CD4-positive, CD25-positive, alpha-beta regulatory T cell (primary cell): Measurements from ENCODE around the gene NOD1. TPM values are rescaled to one million over a fixed set of nuclear protein-coding genes. Genes with fewer than 3 reads are reported as not detected.

Experiments
- ATAC-seq, 2 donors: fragments of 150-1000 bp; cut with Tn5 transposase; one replicate each; pipeline ENCODE4 v1.10.0; 2021; ENCODE audit warnings: low read depth in 2 of 2, moderate number of reproducible peaks in 2 of 2, moderate library complexity in 1 of 2
- DNase-seq, 3 donors: peaks; one replicate each; pipeline versions ENCODE4 v3.0.0 to v3.0.0-alpha.2; 2012 to 2022; ENCODE audit warnings: mixed read lengths in 1 of 3
- H3K27ac ChIP-seq: one replicate; pipeline ENCODE4 v1.7.0; 2013; ENCODE audit warnings: mild to moderate bottlenecking, low read length; ENCODE audit not compliant: insufficient read depth, poor library complexity, severe bottlenecking
- H3K27me3 ChIP-seq: one replicate; pipeline ENCODE4 v1.7.0; 2013; ENCODE audit warnings: low read length; ENCODE audit not compliant: control insufficient read depth, insufficient read depth
- H3K36me3 ChIP-seq: one replicate; pipeline ENCODE4 v1.7.0; 2013; ENCODE audit warnings: mild to moderate bottlenecking, low read length, moderate library complexity; ENCODE audit not compliant: control insufficient read depth, insufficient read depth
- H3K4me1 ChIP-seq: 2 replicates; pipeline ENCODE4 v1.7.0; 2013; ENCODE audit warnings: mild to moderate bottlenecking, low read length; ENCODE audit not compliant: insufficient read depth, control insufficient read depth, poor library complexity, severe bottlenecking
- H3K4me3 ChIP-seq: one replicate; pipeline ENCODE4 v1.7.0; 2013; ENCODE audit warnings: low read depth, mild to moderate bottlenecking, low read length, moderate library complexity
- H3K9me3 ChIP-seq, 2 experiments: 1 replicate in 1 of 2; 2 replicates in 1 of 2; pipeline ENCODE4 v1.7.0; 2013; ENCODE audit warnings: low read length in 2 of 2, mild to moderate bottlenecking in 1 of 2, moderate library complexity in 1 of 2; ENCODE audit not compliant: control insufficient read depth in 2 of 2
- H3K27ac Mint-ChIP-seq, 3 donors: one replicate each; pipeline ENCODE4 v1.8.0; 2020 to 2022; ENCODE audit warnings: mild to moderate bottlenecking in 3 of 3, mixed read lengths in 3 of 3, moderate library complexity in 2 of 3
- H3K27me3 Mint-ChIP-seq: one replicate; pipeline ENCODE4 v1.8.0; 2022; ENCODE audit warnings: mild to moderate bottlenecking, mixed read lengths
- H3K36me3 Mint-ChIP-seq: one replicate; pipeline ENCODE4 v1.8.0; 2020; ENCODE audit warnings: mixed read lengths
- H3K4me1 Mint-ChIP-seq, 4 donors: one replicate each; pipeline ENCODE4 v1.8.0; 2020 to 2022; ENCODE audit warnings: mixed read lengths in 4 of 4, mild to moderate bottlenecking in 1 of 4
- H3K4me3 Mint-ChIP-seq, 4 donors: one replicate each; pipeline ENCODE4 v1.8.0; 2020 to 2022; ENCODE audit warnings: mild to moderate bottlenecking in 4 of 4, mixed read lengths in 4 of 4, moderate library complexity in 3 of 4
- H3K9me3 Mint-ChIP-seq, 7 donors: one replicate each; pipeline ENCODE4 v1.8.0; 2020 to 2022; ENCODE audit warnings: mixed read lengths in 7 of 7, mild to moderate bottlenecking in 3 of 7, moderate library complexity in 2 of 7
- polyA plus RNA-seq, 4 donors: library from polyadenylated mRNA; unstranded; fragments of 300-500 nt; fragmentation: Illumina TruSeq; gene quantifications; one replicate each; pipeline ENCODE4 v1.2.3, GENCODE V29; 2021
- total RNA-seq: library from RNA; stranded (reverse); gene quantifications from one replicate; pipeline ENCODE4 v1.2.3, GENCODE V29; 2022

NOD1 gene
- total and polyA plus RNA-seq, 5 donors from 2014 or later: 4.8 to 24.8 (median 7.0) TPM

DNA sequence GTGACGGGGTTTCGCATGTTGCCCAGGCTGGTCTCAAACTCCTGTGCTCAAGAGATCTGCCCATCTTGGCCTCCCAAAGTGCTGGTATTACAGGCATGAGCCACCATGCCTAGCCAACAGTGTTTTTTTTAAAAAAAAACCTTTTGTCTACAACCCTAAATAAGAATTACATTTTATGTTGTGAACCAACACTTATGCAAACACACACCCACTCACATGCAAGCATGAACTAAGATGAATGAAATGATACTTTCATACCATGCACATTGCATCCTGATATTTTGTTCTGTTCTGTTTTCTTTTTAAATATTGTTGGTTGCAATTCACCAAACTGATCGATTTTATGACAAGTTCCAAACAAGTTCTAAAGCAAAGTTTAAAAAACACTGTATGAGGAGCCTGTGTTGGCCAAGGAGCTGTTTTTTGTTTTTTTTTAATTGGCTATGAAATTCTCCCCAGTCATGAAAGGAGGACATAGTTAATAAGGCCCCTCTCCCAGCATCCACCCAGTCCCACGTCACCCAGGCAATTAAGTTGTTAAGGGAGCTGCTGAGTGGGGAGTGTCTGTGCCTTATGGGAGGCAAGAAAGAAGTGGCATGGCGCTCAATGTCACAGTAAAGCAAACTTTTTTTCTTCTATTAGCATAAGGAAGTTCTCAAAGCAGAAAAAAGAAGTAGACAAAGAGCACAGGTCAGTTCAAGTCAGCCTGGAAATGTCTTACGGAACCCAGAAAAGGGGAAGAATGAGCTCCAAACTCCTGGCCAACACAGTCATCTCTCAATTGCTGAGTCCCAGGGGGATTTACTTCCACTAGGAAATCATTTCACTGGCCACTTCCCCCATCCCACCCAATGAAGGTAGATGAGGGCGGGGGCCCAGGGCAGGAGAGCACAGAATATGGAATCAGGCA is 50.1 kb downstream of the NOD1 start:
- Mint-ChIP-seq H3K4me3 (no peak overlapping the region), H3K4me1 (peaks cover 0 to 5% (median 0%) of the 10 kb centered on the region in 4 donors), H3K27me3 (no peaks in the 10 kb centered on the region), H3K27ac (peak overlapping the region in 1 of 3 donors; percentile 40), H3K9me3 (no peaks in the 10 kb centered on the region), H3K36me3 (peaks cover 65% of the 10 kb centered on the region)
- Histone ChIP-seq H3K4me1 (no peaks in the 10 kb centered on the region), H3K9me3 (no peaks in the 10 kb centered on the region), H3K4me3 (no peak overlapping the region), H3K27me3 (no peaks in the 10 kb centered on the region), H3K27ac (no peak overlapping the region), H3K36me3 (peaks cover 44% of the 10 kb centered on the region)
- ATAC-seq: no peak
- DNase-seq: no peak

- Histone ChIP-seq H3K36me3 (peaks cover 44% of the 10 kb centered on the region), H3K9me3 (no peaks in the 10 kb centered on the region), H3K4me1 (no peaks in the 10 kb centered on the region), H3K4me3 (no peak overlapping the region), H3K27me3 (no peaks in the 10 kb centered on the region), H3K27ac (no peak overlapping the region)
- Mint-ChIP-seq H3K9me3 (no peaks in the 10 kb centered on the region), H3K36me3 (peaks cover 63% of the 10 kb centered on the region), H3K27ac (peak overlapping the region in 2 of 3 donors; percentile 4 to 72), H3K4me1 (peaks cover 0 to 4% (median 0%) of the 10 kb centered on the region in 4 donors), H3K4me3 (no peak overlapping the region), H3K27me3 (no peaks in the 10 kb centered on the region)
- no peak for ATAC-seq
- no peak for DNase-seq
Observed at GRCh38 chr7:30427296-30428070, 51.1 kb downstream of the NOD1 start.

- Mint-ChIP-seq H3K27me3 (no peaks in the 10 kb centered on the region), H3K27ac (no peak overlapping the region), H3K9me3 (peaks cover 0 to 4% (median 1%) of the 10 kb centered on the region in 7 donors), H3K36me3 (peaks cover 55% of the 10 kb centered on the region), H3K4me1 (no peaks in the 10 kb centered on the region), H3K4me3 (no peak overlapping the region)
- no peaks in the 10 kb centered on the region for H3K9me3 ChIP-seq
- H3K4me1 ChIP-seq: no peaks in the 10 kb centered on the region
- no peaks in the 10 kb centered on the region for H3K27me3 ChIP-seq
- no peak overlapping the region for H3K27ac ChIP-seq
- ATAC-seq (no peak), DNase-seq (no peak)
- H3K4me3 ChIP-seq: no peak overlapping the region
- peaks cover 31% of the 10 kb centered on the region for H3K36me3 ChIP-seq
Observed at GRCh38 chr7:30424506-30424905, 54.1 kb downstream of the NOD1 start.

- H3K36me3 ChIP-seq: peaks cover 26% of the 10 kb centered on the region
- ATAC-seq: no peak
- no peak overlapping the region for H3K4me3 ChIP-seq
- Mint-ChIP-seq H3K27me3 (no peaks in the 10 kb centered on the region), H3K36me3 (peaks cover 50% of the 10 kb centered on the region), H3K4me3 (no peak overlapping the region), H3K4me1 (no peaks in the 10 kb centered on the region), H3K9me3 (peaks cover 0 to 4% (median 1%) of the 10 kb centered on the region in 7 donors), H3K27ac (no peak overlapping the region)
- H3K9me3 ChIP-seq: no peaks in the 10 kb centered on the region
- no peaks in the 10 kb centered on the region for H3K27me3 ChIP-seq
- H3K4me1 ChIP-seq: no peaks in the 10 kb centered on the region
- H3K27ac ChIP-seq: no peak overlapping the region
- no peak for DNase-seq
Observed at GRCh38 chr7:30423788-30424505, 54.6 kb downstream of the NOD1 start.

- no peak overlapping the region for H3K4me3 Mint-ChIP-seq
- no peak for ATAC-seq
- no peaks in the 10 kb centered on the region for H3K27me3 Mint-ChIP-seq
- Histone ChIP-seq H3K27ac (no peak overlapping the region), H3K36me3 (peaks cover 21% of the 10 kb centered on the region), H3K9me3 (no peaks in the 10 kb centered on the region), H3K27me3 (no peaks in the 10 kb centered on the region), H3K4me3 (no peak overlapping the region), H3K4me1 (no peaks in the 10 kb centered on the region)
- H3K4me1 Mint-ChIP-seq: no peaks in the 10 kb centered on the region
- H3K9me3 Mint-ChIP-seq: peaks cover 0 to 4% (median 1%) of the 10 kb centered on the region in 7 donors
- no peak for DNase-seq
- H3K36me3 Mint-ChIP-seq: peaks cover 42% of the 10 kb centered on the region
- peak overlapping the region in 1 of 3 donors; percentile 42 for H3K27ac Mint-ChIP-seq
Observed at GRCh38 chr7:30422922-30423321, 55.7 kb downstream of the NOD1 start.

DNA sequence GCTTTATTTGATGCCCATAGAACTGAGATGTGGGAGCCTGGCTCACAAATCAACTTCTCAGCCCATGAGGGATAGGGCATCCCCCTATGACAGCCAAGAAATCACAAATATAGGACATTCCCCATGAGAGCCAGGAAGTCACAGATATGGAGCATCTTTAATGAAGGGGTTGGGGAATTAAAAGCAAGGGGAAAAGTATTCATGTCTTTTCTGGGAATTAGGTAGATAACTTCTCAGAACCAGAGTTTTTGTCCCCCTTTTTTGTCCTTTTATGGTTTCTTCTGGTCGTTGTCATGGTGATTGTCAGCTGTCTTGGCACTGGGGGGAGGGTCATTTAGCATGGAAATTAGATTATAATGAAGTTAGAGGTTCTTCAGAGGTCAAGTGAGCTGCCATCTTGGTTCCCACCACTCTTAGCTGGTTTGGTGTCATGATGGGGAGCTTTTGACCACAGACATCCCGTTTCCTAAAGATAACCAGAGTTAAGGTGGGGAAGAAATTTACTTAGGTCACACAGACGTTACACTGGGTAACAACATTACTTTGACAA is 56.9 kb downstream of the NOD1 start:
- H3K27ac Mint-ChIP-seq: no peak overlapping the region
- ATAC-seq: no peak

DNA sequence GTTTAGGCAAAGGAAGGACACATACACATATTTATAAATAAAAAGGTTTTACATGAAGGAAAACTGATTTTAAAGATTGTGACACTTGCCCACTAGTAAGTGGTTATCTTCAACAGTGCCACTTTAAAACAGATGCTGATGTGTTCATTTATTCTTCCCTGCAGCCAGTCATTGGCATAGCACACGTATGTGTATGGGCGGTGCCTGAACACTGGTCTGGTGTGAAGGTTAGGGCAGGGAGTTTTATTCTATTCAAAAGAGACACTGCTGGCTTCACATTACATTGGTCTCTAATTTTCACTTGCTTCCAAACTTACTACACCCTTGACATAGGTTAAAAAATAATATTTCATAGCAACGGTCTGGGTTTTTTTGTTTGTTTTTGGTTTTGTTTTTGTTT is 57.9 kb downstream of the NOD1 start:
- Histone ChIP-seq H3K27me3 (no peaks in the 10 kb centered on the region), H3K9me3 (no peaks in the 10 kb centered on the region), H3K4me3 (no peak overlapping the region), H3K27ac (no peak overlapping the region), H3K36me3 (peaks cover 8% of the 10 kb centered on the region), H3K4me1 (no peaks in the 10 kb centered on the region)
- ATAC-seq (no peak), DNase-seq (no peak)
- H3K4me1 Mint-ChIP-seq: no peaks in the 10 kb centered on the region
- H3K9me3 Mint-ChIP-seq: peaks cover 0 to 4% (median 1%) of the 10 kb centered on the region in 7 donors
- H3K27ac Mint-ChIP-seq: no peak overlapping the region
- H3K36me3 Mint-ChIP-seq: peaks cover 26% of the 10 kb centered on the region
- no peaks in the 10 kb centered on the region for H3K27me3 Mint-ChIP-seq
- H3K4me3 Mint-ChIP-seq: no peak overlapping the region

More for the DNA sequence above, 56.9 kb downstream of the NOD1 start:
- Mint-ChIP-seq H3K4me3 (no peak overlapping the region), H3K36me3 (peaks cover 34% of the 10 kb centered on the region), H3K4me1 (no peaks in the 10 kb centered on the region), H3K27me3 (no peaks in the 10 kb centered on the region), H3K9me3 (peaks cover 0 to 4% (median 1%) of the 10 kb centered on the region in 7 donors)
- H3K9me3 ChIP-seq: no peaks in the 10 kb centered on the region
- no peaks in the 10 kb centered on the region for H3K27me3 ChIP-seq
- H3K27ac ChIP-seq: no peak overlapping the region
- H3K4me3 ChIP-seq: no peak overlapping the region
- H3K36me3 ChIP-seq: peaks cover 15% of the 10 kb centered on the region
- H3K4me1 ChIP-seq: no peaks in the 10 kb centered on the region
- no peak for DNase-seq
